ENCODE measurements around the gene TMEM72. TPM values are rescaled to one million over a fixed set of nuclear protein-coding genes. Genes with fewer than 3 reads are reported as not detected.
A peak's percentile ranks its signal among the peaks of the same experiment; 100 is the strongest.

Gene TMEM72
- total and polyA plus RNA-seq, 2 of the 13 experiments (the other 11 are each of a cell fraction or from before 2014, with no cell fraction given): 0.04 TPM; not detected in 1

GRCh38 chr10:44959247-44960087, 48.3 kb downstream of the TMEM72 start, which contains the start of gene RASSF4 (continued):
- TF ChIP-seq MNT (IDR thresholded peaks at IDR 0.05) (no peak), CSRNP1 (CRISPR knock-in tag; IDR thresholded peaks at IDR 0.05) (peak; percentile 52; the same call in 1 of the 2 replicates), RBAK (CRISPR knock-in tag; IDR thresholded peaks at IDR 0.05) (no peak), ATF7-NPFF (CRISPR knock-in tag; IDR thresholded peaks at IDR 0.05; ENCODE audit: low read depth) (0 out of 2 replicates have a peak, but pooled peaks have one; percentile 37), TP53 (CRISPR knock-in tag; conservative IDR thresholded peaks at IDR 0.05) (no peak), RBM39 (IDR thresholded peaks at IDR 0.05; ENCODE audit: low read depth, low read length, poor library complexity, severe bottlenecking) (peak; percentile 77), ZBTB39 (CRISPR knock-in tag; IDR thresholded peaks at IDR 0.05) (no peak; the same call in 1 of the 2 replicates), MYC (CRISPR knock-in tag; IDR thresholded peaks at IDR 0.05; ENCODE audit: borderline replicate concordance) (peak; percentile 67), RERE (CRISPR knock-in tag; IDR thresholded peaks at IDR 0.05; ENCODE audit: low read depth) (no peak), ARID3A (IDR thresholded peaks at IDR 0.05; ENCODE audit: low read depth, low read length) (no peak), ZSCAN5A (CRISPR knock-in tag; IDR thresholded peaks at IDR 0.05; ENCODE audit: borderline replicate concordance) (no peak), ISL2 (CRISPR knock-in tag; IDR thresholded peaks at IDR 0.05) (no peak)
